HG03469 (cell line): ENCODE data around the gene ANKRD13D.

Source experiments
- ATAC-seq: cut with Tn5 transposase; IDR thresholded peaks from one replicate; pipeline ENCODE4 v1.9.1; 2021; ENCODE audit warnings: mild to moderate bottlenecking, moderate library complexity, moderate number of reproducible peaks; ENCODE audit not compliant: unreplicated experiment

ANKRD13D gene

GRCh38 chr11:67261946-67262681 is 27.0 kb upstream of the ANKRD13D start:
- no peak for ATAC-seq

GRCh38 chr11:67262731-67263675 is 26.1 kb upstream of the ANKRD13D start:
- ATAC-seq, result no peak

GRCh38 chr11:67264260-67264659 is 24.8 kb upstream of the ANKRD13D start:
- no peak for ATAC-seq

DNA sequence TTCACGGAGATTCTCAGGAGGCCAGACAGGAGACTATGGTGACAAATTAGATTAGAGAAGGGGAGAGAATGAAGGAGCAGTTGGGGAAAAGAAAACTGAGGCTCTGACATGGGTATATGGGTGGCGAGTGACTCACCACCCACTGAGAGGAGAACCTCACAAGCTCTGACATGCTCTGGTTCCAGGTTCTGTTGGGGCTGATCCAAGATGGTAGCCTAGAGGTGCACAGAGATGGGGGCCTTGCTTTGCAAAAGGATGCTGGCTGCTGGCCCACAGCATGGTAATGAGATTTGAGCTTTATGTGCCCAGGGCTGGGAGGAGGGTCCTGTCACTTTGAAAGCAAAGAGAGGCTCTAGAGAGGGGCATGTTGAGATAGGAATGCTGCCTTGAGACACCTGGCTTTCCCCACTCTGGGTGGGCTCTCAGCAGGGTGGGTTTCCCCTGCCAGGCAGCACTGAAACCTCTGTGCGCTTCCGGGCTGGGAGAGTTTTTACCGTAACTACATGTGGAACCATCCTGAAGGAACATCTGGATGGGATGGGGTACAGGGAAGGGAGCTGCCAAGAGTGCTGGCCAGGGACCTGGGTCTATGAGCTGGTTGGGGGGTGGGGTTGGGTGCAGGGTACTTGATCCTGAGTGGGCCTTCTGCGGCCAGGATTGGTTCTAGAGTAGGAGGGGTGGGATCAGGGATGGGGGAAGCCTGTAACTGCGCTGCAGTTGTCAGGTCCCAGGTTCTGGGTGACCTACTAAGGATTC is 24.0 kb upstream of the ANKRD13D start:
- no peak for ATAC-seq

DNA sequence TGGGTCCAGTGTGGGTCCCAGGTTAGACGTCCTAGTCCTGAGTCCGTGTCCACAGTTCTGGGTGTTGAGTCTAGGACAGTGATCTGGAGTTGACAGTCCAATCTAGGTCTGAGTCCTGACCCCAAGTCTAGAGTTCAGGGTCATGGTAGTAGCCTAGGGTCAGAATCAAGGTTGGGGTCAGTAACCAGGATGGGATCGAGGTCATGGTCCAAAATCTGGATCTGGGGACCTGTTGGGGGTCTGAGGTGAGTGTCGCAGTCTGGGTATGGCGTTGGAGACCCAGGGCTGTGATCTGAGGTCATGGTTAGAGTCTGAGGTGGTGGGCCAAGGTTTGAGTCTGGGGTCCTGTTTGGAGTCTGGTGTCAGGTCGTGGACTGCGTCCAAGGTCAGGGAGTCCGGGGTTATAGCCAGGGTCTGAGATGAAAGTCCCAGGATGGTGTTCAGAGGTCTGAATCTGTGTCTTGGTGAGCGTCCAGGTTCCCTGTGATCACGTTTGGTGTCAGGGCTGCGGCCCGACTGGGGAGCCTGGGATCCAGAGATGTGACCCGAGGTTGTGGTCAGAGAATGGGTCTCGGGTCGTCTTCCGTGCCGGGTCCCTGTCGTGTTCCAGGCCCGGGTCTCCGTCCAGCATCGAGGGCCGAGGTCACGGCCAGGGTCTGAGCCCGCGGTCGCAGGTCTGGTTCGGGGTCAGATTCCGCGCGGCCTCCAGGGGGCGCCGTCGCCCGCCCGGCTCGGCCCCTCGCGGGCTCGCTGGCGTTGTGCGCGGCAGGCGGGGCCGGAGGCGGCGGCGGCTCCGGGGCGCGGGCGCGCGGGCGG is 23.3 kb upstream of the ANKRD13D start:
- no peak for ATAC-seq

GRCh38 chr11:67266449-67267187 is 22.5 kb upstream of the ANKRD13D start, which contains the start of gene GRK2:
TSS of gene GRK2 (plus strand) at chr11:67266473. CDS start at chr11:67266700, 227 bp downstream.
- ATAC-seq, result no peak

- no peak for ATAC-seq
Observed at GRCh38 chr11:67267188-67268080, 21.7 kb upstream of the ANKRD13D start.

- no peak for ATAC-seq
Observed at GRCh38 chr11:67268081-67268961, 20.8 kb upstream of the ANKRD13D start.

GRCh38 chr11:67268962-67269268 is 20.2 kb upstream of the ANKRD13D start:
- no peak for ATAC-seq

DNA sequence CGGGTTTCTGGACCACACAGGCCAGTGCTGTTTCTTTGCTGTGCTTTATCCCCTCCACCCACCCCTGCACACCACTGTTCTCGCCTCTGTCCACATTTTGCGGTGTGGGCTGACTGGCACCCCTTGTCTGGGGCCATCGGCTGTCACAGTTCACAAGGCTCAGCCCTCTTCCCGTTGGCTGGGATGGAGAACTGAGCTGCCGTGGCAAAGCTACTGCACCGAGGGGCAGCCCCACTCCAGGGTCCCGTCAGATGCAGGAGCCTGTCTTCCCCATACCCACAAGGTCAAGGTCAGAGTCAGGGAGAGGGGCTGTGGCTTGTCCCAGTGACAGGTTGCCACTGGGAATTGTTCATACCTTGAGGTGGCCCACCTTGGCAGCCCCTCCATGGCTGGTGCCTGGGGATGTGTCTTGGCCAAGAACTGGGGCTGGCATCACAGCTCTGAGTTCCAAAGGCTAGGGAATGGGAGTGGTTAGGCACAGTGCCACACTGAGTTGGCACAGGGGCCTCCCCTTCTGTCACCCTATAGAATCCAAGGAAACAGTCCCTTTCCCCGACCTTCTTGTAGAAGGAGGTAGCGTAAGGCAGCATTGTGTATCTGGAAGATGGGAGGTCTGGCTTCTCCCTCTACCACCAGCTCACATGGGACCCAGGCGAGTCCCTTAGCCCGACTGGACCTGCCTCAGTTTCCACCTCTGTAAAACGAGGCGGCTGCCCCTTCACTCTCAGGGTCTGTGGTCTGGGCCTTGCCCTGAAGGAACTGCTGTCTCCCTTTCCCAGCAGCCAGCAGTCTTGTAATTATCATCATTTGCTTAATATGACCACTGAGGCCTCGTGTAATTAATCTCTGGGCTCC is 19.5 kb upstream of the ANKRD13D start:
- no peak for ATAC-seq

- no peak for ATAC-seq
Observed at GRCh38 chr11:67270256-67271204, 18.6 kb upstream of the ANKRD13D start.

- ATAC-seq, result no peak
Observed at GRCh38 chr11:67271205-67271540, 17.9 kb upstream of the ANKRD13D start.

DNA sequence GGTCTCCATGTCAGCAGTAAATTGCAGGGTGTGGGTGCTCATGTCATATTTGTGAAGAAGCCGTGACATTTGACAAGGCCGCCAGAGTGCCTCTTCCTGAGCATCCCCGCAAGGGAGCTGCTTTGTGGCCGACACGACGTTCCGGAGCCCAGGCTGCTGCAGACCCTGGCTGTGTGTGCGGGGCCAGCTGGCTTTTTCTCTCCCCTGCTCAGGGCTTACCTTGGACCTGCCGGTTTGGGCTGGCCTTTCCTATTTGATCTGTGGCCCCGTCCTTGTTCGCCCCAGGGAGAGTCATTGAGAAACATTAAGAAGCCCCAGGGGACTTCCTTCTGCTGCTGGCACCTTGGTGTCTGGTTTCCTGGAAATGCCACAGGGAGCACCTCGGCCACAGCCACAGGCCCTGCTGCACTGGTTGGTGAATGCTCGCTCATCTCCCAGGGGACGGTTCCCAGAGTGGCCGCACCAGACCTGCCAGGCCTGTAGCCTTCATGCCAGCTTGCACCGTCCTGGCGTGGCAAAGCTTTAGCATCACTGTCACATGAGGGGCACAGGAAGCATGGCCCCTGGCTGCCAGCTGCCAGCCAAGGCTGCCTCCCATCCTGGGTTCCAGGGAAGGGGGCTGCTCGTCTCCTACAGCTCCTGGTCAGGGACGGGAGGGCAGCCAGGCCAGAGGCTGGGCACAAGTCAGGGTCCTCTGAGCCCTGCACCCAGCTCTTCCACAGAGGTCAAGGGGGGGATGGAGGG is 17.4 kb upstream of the ANKRD13D start:
- ATAC-seq, result no peak

DNA sequence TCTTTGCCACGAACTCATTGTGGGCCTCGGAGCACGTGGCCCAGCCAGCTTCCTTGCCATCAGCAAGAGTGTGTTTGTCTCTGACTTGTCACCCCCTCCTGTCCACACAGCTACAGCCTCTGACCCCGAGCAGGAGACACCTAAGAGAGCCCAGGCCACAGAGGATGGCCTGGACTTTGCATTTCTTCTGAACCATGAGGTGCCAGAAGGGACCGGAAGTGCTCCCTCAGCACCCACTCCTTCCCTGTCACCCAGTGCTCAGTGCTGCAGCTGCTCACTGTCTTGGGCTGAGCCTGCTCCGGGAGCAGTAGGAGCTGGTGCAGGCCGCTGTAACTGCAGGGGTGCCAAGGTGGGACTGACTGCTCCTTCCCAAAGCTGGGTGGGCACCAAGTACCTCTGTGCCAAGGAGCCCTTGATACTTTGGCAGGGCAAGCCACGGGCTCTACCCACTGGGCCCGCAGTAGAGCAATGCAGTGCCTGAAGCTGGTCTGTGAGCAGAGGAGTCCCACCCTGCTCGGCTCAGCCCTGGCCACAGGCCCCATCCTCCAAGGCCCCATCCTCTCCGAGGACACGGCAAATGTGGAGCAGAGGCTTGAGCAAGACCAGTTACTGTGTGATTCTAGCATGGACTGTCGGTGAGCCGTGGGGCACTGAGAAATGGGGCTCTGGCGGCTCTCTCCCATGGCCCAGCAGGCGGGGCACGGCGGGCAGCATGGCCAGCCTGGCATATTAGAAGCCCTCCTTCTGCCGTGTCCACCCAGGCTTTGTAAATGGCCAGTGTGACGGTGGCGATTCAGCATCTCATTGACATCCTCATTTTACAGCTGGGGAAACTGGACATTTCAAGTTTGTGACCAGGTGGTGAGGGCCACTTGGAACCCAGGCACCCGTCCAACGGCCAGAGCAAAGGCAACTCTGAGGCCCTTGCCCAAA is 16.5 kb upstream of the ANKRD13D start:
- no peak for ATAC-seq
